Endothelial cell of umbilical vein (primary cell): ENCODE results near the gene ZNF652. TPM values are rescaled to one million over a fixed set of nuclear protein-coding genes. Genes with fewer than 3 reads are reported as not detected.
A peak's percentile ranks its signal among the peaks of the same experiment; 100 is the strongest.

Experiments
- BruUV-seq: library from RNA; stranded (reverse); fragments of 400-500 nt; replicated peaks from 2 replicates; lab custom pipeline; 2021; lab: Mats Ljungman, UMichigan
- CTCF ChIA-PET: fragments of 300-600, 350-600 bp; sonication (Branson Sonifier 250); formaldehyde crosslinking; loops from one replicate; lab custom pipeline; 2021; ENCODE audit warnings: antibody characterized with exemption, inconsistent platforms; lab: Charles Lee
- POLR2A ChIA-PET: fragments of 300-600, 350-600 bp; sonication (Branson Sonifier 250); formaldehyde crosslinking; loops from one replicate; lab custom pipeline; 2021; ENCODE audit warnings: antibody characterized with exemption, inconsistent platforms; lab: Charles Lee
- DNase-seq: peaks from one replicate; pipeline ENCODE4 v3.0.0-alpha.2; 2011; ENCODE audit warnings: low read depth, low spot score
- FAIRE-seq: peaks from 2 replicates; lab custom pipeline; 2011; peaks lifted over from hg19 to GRCh38; lab: Jason Lieb, UNC
- H2AFZ ChIP-seq: 2 replicates; pipeline ENCODE4 v1.6.0; 2012; ENCODE audit warnings: low read depth, low read length, control low read depth, inconsistent platforms
- H3K27ac ChIP-seq: 2 replicates; pipeline ENCODE4 v1.5.1; 2011; ENCODE audit warnings: low read depth, mild to moderate bottlenecking, control low read depth, low read length, moderate library complexity; ENCODE audit not compliant: insufficient read depth
- H3K27me3 ChIP-seq, 2 experiments: 2 replicates each; pipeline versions ENCODE4 v1.6.0 to v1.6.1; 2011; ENCODE audit warnings: low read length in 2 of 2, mixed read lengths in 1 of 2; ENCODE audit not compliant: control insufficient read depth in 2 of 2, insufficient read depth in 2 of 2
- H3K36me3 ChIP-seq, 2 experiments: 2 replicates in 1 of 2; 3 replicates in 1 of 2; pipeline ENCODE4 v1.5.1; 2011; ENCODE audit warnings: low read length in 2 of 2, mild to moderate bottlenecking in 1 of 2, moderate library complexity in 1 of 2; ENCODE audit not compliant: control insufficient read depth in 2 of 2, insufficient read depth in 2 of 2; ENCODE audit errors: extremely low read depth in 1 of 2
- H3K4me1 ChIP-seq: 3 replicates; pipeline ENCODE4 v1.5.1; 2011; ENCODE audit warnings: mild to moderate bottlenecking, low read length; ENCODE audit not compliant: control insufficient read depth, insufficient read depth; ENCODE audit errors: extremely low read depth
- H3K4me2 ChIP-seq: 2 replicates; pipeline ENCODE4 v1.6.1; 2011; ENCODE audit warnings: low read length, control low read depth, mixed read lengths; ENCODE audit not compliant: insufficient read depth
- H3K4me3 ChIP-seq, 3 experiments: fragments of 200-600 bp in 1 of 3; sonication (generic), shearing (Covaris generic) in 1 of 3; replicated peaks in 1 of 3; 2 replicates each; pipeline ENCODE4 v1.5.1; 2011 to 2016; ENCODE audit warnings: control low read depth in 3 of 3, low read length in 3 of 3, mild to moderate bottlenecking in 2 of 3, inconsistent platforms in 1 of 3, low read depth in 1 of 3, moderate library complexity in 1 of 3; ENCODE audit not compliant: insufficient read depth in 1 of 3
- H3K79me2 ChIP-seq: 2 replicates; pipeline ENCODE4 v1.6.0; 2012; ENCODE audit warnings: low read length, inconsistent platforms; ENCODE audit not compliant: control insufficient read depth, insufficient read depth
- H3K9ac ChIP-seq: replicated peaks from 2 replicates; pipeline ENCODE3; 2011; ENCODE audit warnings: low read length, control low read depth; ENCODE audit not compliant: insufficient read depth; ENCODE audit errors: extremely low read depth
- H3K9me1 ChIP-seq: replicated peaks from 3 replicates; pipeline ENCODE4 v1.6.0; 2011; ENCODE audit warnings: mild to moderate bottlenecking, low read length; ENCODE audit not compliant: control insufficient read depth, insufficient read depth; ENCODE audit errors: extremely low read depth
- H3K9me3 ChIP-seq: replicated peaks from 2 replicates; pipeline ENCODE4 v1.5.1; 2012; ENCODE audit warnings: low read length, inconsistent platforms; ENCODE audit not compliant: control insufficient read depth, insufficient read depth
- H4K20me1 ChIP-seq: replicated peaks from 2 replicates; pipeline ENCODE3; 2011; ENCODE audit warnings: mild to moderate bottlenecking, low read length; ENCODE audit not compliant: control insufficient read depth, insufficient read depth; ENCODE audit errors: extremely low read depth
- CTCF ChIP-seq, 2 donors: IDR thresholded peaks; 1 replicate in 1 of 2; 2 replicates in 1 of 2; pipeline ENCODE4 v1.5.1; 2011; ENCODE audit warnings: low read length in 2 of 2, mild to moderate bottlenecking in 2 of 2, moderate library complexity in 2 of 2, control low read depth in 1 of 2, inconsistent platforms in 1 of 2, low read depth in 1 of 2; ENCODE audit not compliant: insufficient read depth in 1 of 2; ENCODE audit errors: extremely low read depth in 1 of 2
- EZH2 ChIP-seq: IDR thresholded peaks from 2 replicates; pipeline ENCODE4 v1.6.1; 2012; ENCODE audit warnings: borderline replicate concordance, low read depth, mild to moderate bottlenecking, moderate library complexity, low read length, inconsistent platforms; ENCODE audit not compliant: severe bottlenecking
- FOS ChIP-seq: IDR thresholded peaks from 2 replicates; pipeline ENCODE4 v1.6.1; 2011; ENCODE audit warnings: mild to moderate bottlenecking, low read length, moderate library complexity, borderline replicate concordance; ENCODE audit not compliant: insufficient read depth
- GATA2 ChIP-seq: IDR thresholded peaks from 2 replicates; pipeline ENCODE4 v1.7.0; 2011; ENCODE audit warnings: low read depth, mild to moderate bottlenecking, moderate library complexity, mixed read lengths, low read length; ENCODE audit not compliant: insufficient read length, insufficient read depth
- JUN ChIP-seq: IDR thresholded peaks from 2 replicates; pipeline ENCODE4 v1.6.1; 2011; ENCODE audit warnings: borderline replicate concordance, low read depth; ENCODE audit not compliant: insufficient read length, insufficient read depth
- MAX ChIP-seq: IDR thresholded peaks from 2 replicates; pipeline ENCODE4 v1.6.1; 2011; ENCODE audit not compliant: insufficient read depth, insufficient read length
- MYC ChIP-seq: IDR thresholded peaks from one replicate; pipeline ENCODE4 v1.6.1; 2011; ENCODE audit warnings: mild to moderate bottlenecking, low read depth, low read length
- POLR2A ChIP-seq: IDR thresholded peaks from 2 replicates; pipeline ENCODE4 v1.6.1; 2012; ENCODE audit warnings: low read depth, mild to moderate bottlenecking, control low read depth, low read length
- POLR2AphosphoS5 ChIP-seq: IDR thresholded peaks from 2 replicates; pipeline ENCODE4 v1.6.1; 2012; ENCODE audit warnings: low read depth, mild to moderate bottlenecking, control low read depth, low read length, moderate library complexity; ENCODE audit not compliant: insufficient read depth
- dilution Hi-C: fragments of 300-500 bp; cut with MboI; formaldehyde crosslinking; loops from one replicate; pipeline ENCODE4 v1.15.0; 2019; ENCODE audit warnings: low sequenced_read_pairs; ENCODE audit not compliant: extremely low pct_ligation_motif_present
- intact Hi-C: fragments of 100-400 bp; cut with micrococcal nuclease; formaldehyde crosslinking; loops from one replicate; pipeline ENCODE4 v1.10.0; 2022
- polyA plus RNA-seq, 4 experiments: library from polyadenylated mRNA; depleted of rRNA in 3 of 4; stranded (reverse) in 3 of 4; unstranded in 1 of 4; fragments of >200 nt; gene quantifications; 2 replicates each; pipeline versions ENCODE4 v1.2.1 to v1.2.3, GENCODE V29; 2011 to 2012; ENCODE audit warnings: missing spikeins in 1 of 4
- total RNA-seq: library from RNA; stranded (reverse); gene quantifications from 2 replicates; pipeline ENCODE4 v1.2.3, GENCODE V29; 2021

The ZNF652 gene
- total and polyA plus RNA-seq, 2 donors (not counting 3 experiments of a cell fraction or from before 2014, with no cell fraction given), result 6.1 to 18.6 TPM

- dilution Hi-C loops, result no loop called here
- Histone ChIP-seq H3K27ac (no peak overlapping the region), H4K20me1 (no peaks in the 10 kb centered on the region), H3K9ac (no peak overlapping the region), H3K36me3 (no peaks in the 10 kb centered on the region), H3K4me2 (no peak overlapping the region), H2AFZ (no peak overlapping the region), H3K9me3 (no peaks in the 10 kb centered on the region), H3K79me2 (no peaks in the 10 kb centered on the region), H3K27me3 (no peaks in the 10 kb centered on the region), H3K9me1 (no peaks in the 10 kb centered on the region), H3K4me1 (peaks cover 14% of the 10 kb centered on the region), H3K4me3 (no peak overlapping the region)
- no peak for TF ChIP-seq MYC
- no peak for TF ChIP-seq CTCF (IDR thresholded peaks at IDR 0.05; ENCODE audit: extremely low read depth in 1 of 2, insufficient read depth in 1 of 2, low read depth in 1 of 2, low read length in 2 of 2)
- TF ChIP-seq POLR2AphosphoS5, result no peak
- peak; percentile 9 for TF ChIP-seq FOS
- peak; percentile 82 for TF ChIP-seq GATA2
- BruUV-seq, result no TSS peak
- ChIA-PET CTCF (interaction anchor here (0.7 kb wide), 1 partner anchor 33 kb away, joined by 3 read pairs; no protein-coding TSS in a partner anchor), POLR2A (no interaction called here)
- DNase-seq (no peak), FAIRE-seq (no peak)
- intact Hi-C loops, result no loop called here
These were observed 103.7 kb downstream of the ZNF652 start for GRCh38 chr17:49258394-49258793.

- intact Hi-C loops, result no loop called here
- Histone ChIP-seq H3K79me2 (no peaks in the 10 kb centered on the region), H2AFZ (no peak overlapping the region), H3K27me3 (no peaks in the 10 kb centered on the region), H3K4me1 (peaks cover 11% of the 10 kb centered on the region), H3K4me3 (no peak overlapping the region), H3K9me3 (no peaks in the 10 kb centered on the region), H3K27ac (no peak overlapping the region), H3K36me3 (no peaks in the 10 kb centered on the region), H3K9ac (no peak overlapping the region), H3K4me2 (no peak overlapping the region), H4K20me1 (no peaks in the 10 kb centered on the region), H3K9me1 (no peaks in the 10 kb centered on the region)
- no TSS peak for BruUV-seq
- dilution Hi-C loops, result no loop called here
- CTCF ChIA-PET, result no interaction called here
- no peak for FAIRE-seq
- TF ChIP-seq POLR2A, result no peak
- no peak for TF ChIP-seq EZH2
- TF ChIP-seq MAX, result no peak
- no peak for TF ChIP-seq MYC
- TF ChIP-seq FOS, result no peak
- TF ChIP-seq GATA2, result no peak
- TF ChIP-seq JUN, result no peak
- TF ChIP-seq POLR2AphosphoS5, result no peak
- no peak for TF ChIP-seq CTCF (IDR thresholded peaks at IDR 0.05; ENCODE audit: extremely low read depth in 1 of 2, insufficient read depth in 1 of 2, low read depth in 1 of 2, low read length in 2 of 2)
- POLR2A ChIA-PET, result no interaction called here
- no peak for DNase-seq
These were observed 106.9 kb downstream of the ZNF652 start for GRCh38 chr17:49255125-49255524.
